Measurements from ENCODE around the gene TBC1D16. TPM values are rescaled to one million over a fixed set of nuclear protein-coding genes. Genes with fewer than 3 reads are reported as not detected.

Gene TBC1D16
- total RNA-seq, 1 experiment from 2014 or later = 35.9 TPM

DNA sequence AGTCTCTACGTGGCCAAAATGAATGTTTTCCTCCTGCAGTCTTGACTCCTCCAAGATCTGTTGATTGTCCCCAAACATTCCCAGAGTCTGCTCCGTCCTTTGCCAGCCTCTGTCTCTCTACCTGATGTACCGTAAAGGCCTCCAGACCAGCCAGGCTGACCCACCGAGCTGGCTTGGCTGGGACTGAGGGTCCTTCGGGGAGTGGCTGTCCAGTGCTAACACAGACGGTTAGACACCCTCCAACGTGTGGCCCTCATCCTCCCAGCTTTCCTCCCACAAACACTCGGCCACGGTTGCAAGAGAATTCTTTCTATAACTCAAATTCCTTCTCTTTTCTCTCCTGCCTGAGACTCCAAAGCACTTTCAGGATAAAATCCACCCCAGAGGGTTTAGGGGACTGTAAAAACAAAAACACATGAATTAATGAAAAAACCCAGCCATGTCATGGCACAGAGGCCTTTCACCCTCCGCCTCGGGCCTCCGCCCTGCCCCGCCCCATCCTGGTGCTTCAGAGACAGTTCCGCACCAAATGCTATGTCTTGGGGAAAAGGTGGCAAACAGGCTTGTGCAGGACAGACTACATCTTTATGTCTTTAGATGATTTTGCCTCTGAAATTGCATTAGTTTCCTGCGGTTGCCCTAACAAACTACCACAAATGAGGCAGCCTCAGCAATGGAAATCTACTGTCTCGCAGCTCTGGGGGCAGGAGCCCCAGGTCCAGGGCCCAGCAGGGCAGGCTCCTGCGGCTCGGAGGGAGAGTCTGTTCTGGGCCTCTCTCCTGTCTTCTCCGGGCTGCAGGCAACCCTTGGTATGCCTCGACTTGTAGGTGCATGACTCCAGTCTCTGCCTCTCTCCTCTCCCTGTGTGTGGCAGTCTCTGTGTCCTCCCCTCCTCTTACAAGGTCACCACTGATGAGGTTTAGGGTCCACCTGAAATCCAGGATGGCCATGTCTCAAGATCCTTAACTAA lies 124.0 kb downstream of the TBC1D16 start:
- Mint-ChIP-seq H3K27me3 (ENCODE audit: unreplicated experiment) (no peaks in the 10 kb centered on the region), H3K4me1 (ENCODE audit: low read depth, unreplicated experiment) (peaks cover 17% of the 10 kb centered on the region), H3K4me3 (ENCODE audit: low read depth, unreplicated experiment) (no peak overlapping the region), H3K36me3 (ENCODE audit: insufficient read depth, unreplicated experiment) (no peaks in the 10 kb centered on the region), H3K9me3 (ENCODE audit: low read depth, unreplicated experiment) (no peaks in the 10 kb centered on the region), H3K27ac (ENCODE audit: unreplicated experiment) (no peak overlapping the region)
- CTCF ChIA-PET = interaction anchor here (0.7 kb wide), 1 partner anchor 84 kb away, joined by 3 read pairs; no protein-coding TSS in a partner anchor
- no peak for DNase-seq
- TF ChIP-seq, protein P1, sequence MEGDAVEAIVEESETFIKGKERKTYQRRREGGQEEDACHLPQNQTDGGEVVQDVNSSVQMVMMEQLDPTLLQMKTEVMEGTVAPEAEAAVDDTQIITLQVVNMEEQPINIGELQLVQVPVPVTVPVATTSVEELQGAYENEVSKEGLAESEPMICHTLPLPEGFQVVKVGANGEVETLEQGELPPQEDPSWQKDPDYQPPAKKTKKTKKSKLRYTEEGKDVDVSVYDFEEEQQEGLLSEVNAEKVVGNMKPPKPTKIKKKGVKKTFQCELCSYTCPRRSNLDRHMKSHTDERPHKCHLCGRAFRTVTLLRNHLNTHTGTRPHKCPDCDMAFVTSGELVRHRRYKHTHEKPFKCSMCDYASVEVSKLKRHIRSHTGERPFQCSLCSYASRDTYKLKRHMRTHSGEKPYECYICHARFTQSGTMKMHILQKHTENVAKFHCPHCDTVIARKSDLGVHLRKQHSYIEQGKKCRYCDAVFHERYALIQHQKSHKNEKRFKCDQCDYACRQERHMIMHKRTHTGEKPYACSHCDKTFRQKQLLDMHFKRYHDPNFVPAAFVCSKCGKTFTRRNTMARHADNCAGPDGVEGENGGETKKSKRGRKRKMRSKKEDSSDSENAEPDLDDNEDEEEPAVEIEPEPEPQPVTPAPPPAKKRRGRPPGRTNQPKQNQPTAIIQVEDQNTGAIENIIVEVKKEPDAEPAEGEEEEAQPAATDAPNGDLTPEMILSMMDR (IDR thresholded peaks at IDR 0.05; ENCODE audit: unreplicated experiment) = no peak
- BruUV-seq (replicated peaks) = no TSS peak
- intact Hi-C loops (cut with micrococcal nuclease; ENCODE audit: unreplicated experiment) = no loop called here

DNA sequence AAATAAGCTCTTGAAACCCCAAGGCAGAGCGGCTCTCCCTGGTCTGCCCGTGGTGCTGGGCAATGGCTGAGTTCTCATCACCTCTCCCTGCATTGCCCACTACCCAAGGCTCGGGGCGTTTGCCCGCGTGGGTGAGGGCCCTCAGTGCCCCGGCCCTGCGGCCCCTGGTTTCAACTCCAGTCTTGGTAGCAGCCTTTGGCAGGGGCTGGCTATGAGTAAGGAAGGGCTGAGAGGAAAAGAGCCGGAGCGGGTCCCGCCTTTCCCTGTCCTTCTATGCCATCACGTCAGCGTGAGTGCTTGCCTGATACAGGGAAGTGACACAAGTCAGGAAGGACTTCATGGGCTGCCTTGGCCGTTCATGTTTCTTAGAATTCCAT lies 124.7 kb downstream of the TBC1D16 start:
- intact Hi-C loops (cut with micrococcal nuclease; ENCODE audit: unreplicated experiment) = no loop called here
- CTCF ChIA-PET = no interaction called here
- no TSS peak for BruUV-seq (replicated peaks)
- peaks cover 11% of the 10 kb centered on the region for H3K4me1 Mint-ChIP-seq (ENCODE audit: low read depth, unreplicated experiment)
- H3K27me3 Mint-ChIP-seq (ENCODE audit: unreplicated experiment) = no peaks in the 10 kb centered on the region
- DNase-seq = no peak
- H3K27ac Mint-ChIP-seq (ENCODE audit: unreplicated experiment) = no peak overlapping the region
- no peaks in the 10 kb centered on the region for H3K9me3 Mint-ChIP-seq (ENCODE audit: low read depth, unreplicated experiment)
- no peak overlapping the region for H3K4me3 Mint-ChIP-seq (ENCODE audit: low read depth, unreplicated experiment)
- TF ChIP-seq, protein P1 (IDR thresholded peaks at IDR 0.05; ENCODE audit: unreplicated experiment) = no peak
- H3K36me3 Mint-ChIP-seq (ENCODE audit: insufficient read depth, unreplicated experiment) = no peaks in the 10 kb centered on the region

DNA sequence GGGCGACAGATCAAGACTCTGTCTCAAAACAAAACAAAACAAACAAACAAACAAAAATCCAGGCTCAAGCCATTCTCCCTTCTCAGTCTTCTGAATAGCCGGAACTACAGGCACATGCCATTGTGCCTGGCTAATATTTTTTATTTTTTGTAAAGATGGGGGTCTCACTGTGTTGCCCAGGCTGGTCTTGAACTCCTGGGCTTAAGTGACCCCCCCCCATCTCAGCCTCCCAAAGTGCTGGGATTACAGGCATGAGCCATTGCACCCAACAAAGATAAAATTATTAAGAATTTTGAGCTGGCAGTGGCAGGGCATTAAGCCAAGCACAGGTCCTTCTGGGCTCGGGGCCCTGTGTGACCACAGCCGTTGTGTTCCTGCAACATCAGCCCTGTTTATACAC lies 126.6 kb downstream of the TBC1D16 start:
- CTCF ChIA-PET = interaction anchor here (0.9 to 1.2 kb wide), 2 partner anchors 10 to 101 kb away, joined by 3 read pairs; no protein-coding TSS in a partner anchor
- Mint-ChIP-seq H3K4me1 (ENCODE audit: low read depth, unreplicated experiment) (peaks cover 8% of the 10 kb centered on the region), H3K36me3 (ENCODE audit: insufficient read depth, unreplicated experiment) (no peaks in the 10 kb centered on the region), H3K27me3 (ENCODE audit: unreplicated experiment) (no peaks in the 10 kb centered on the region), H3K27ac (ENCODE audit: unreplicated experiment) (no peak overlapping the region), H3K9me3 (ENCODE audit: low read depth, unreplicated experiment) (no peaks in the 10 kb centered on the region), H3K4me3 (ENCODE audit: low read depth, unreplicated experiment) (no peak overlapping the region)
- intact Hi-C loops (cut with micrococcal nuclease; ENCODE audit: unreplicated experiment) = no loop called here
- TF ChIP-seq, protein P1 (IDR thresholded peaks at IDR 0.05; ENCODE audit: unreplicated experiment) = no peak
- no peak for DNase-seq
- BruUV-seq (replicated peaks) = no TSS peak

DNA sequence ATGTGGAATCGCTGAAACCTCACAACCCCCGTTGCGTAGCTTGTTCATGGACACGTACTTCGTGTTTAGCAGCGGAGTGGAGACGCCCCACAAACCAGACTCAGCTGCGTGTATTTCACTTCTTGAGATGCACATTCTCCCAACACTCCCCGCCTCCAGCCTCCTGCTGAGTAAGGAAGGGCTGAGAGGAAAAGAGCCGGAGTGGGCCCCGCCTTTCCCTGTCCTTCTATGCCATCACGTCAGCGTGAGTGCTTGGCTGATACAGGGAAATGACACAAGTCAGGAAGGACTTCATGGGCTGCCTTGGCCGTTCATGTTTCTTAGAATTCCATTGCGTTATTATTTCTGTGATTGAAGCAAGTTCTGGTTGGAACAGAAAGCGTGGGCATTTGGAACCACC lies 127.8 kb downstream of the TBC1D16 start:
- no peak overlapping the region for H3K4me3 Mint-ChIP-seq (ENCODE audit: low read depth, unreplicated experiment)
- H3K4me1 Mint-ChIP-seq (ENCODE audit: low read depth, unreplicated experiment) = peaks cover 8% of the 10 kb centered on the region
- H3K27ac Mint-ChIP-seq (ENCODE audit: unreplicated experiment) = no peak overlapping the region
- DNase-seq = no peak
- TF ChIP-seq, protein P1 (IDR thresholded peaks at IDR 0.05; ENCODE audit: unreplicated experiment) = no peak
- peaks cover 9% of the 10 kb centered on the region for H3K27me3 Mint-ChIP-seq (ENCODE audit: unreplicated experiment)
- no TSS peak for BruUV-seq (replicated peaks)
- CTCF ChIA-PET = no interaction called here
- H3K9me3 Mint-ChIP-seq (ENCODE audit: low read depth, unreplicated experiment) = no peaks in the 10 kb centered on the region
- H3K36me3 Mint-ChIP-seq (ENCODE audit: insufficient read depth, unreplicated experiment) = no peaks in the 10 kb centered on the region
- intact Hi-C loops (cut with micrococcal nuclease; ENCODE audit: unreplicated experiment) = no loop called here
